ENCODE data around the gene CACNA2D3.
"Not testable (repeated sequence)": the region's sequence is repeated elsewhere in the genome, so short reads cannot be mapped to it uniquely, and the experiment has no call there.

- TF ChIP-seq, protein P1, sequence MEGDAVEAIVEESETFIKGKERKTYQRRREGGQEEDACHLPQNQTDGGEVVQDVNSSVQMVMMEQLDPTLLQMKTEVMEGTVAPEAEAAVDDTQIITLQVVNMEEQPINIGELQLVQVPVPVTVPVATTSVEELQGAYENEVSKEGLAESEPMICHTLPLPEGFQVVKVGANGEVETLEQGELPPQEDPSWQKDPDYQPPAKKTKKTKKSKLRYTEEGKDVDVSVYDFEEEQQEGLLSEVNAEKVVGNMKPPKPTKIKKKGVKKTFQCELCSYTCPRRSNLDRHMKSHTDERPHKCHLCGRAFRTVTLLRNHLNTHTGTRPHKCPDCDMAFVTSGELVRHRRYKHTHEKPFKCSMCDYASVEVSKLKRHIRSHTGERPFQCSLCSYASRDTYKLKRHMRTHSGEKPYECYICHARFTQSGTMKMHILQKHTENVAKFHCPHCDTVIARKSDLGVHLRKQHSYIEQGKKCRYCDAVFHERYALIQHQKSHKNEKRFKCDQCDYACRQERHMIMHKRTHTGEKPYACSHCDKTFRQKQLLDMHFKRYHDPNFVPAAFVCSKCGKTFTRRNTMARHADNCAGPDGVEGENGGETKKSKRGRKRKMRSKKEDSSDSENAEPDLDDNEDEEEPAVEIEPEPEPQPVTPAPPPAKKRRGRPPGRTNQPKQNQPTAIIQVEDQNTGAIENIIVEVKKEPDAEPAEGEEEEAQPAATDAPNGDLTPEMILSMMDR (IDR thresholded peaks at IDR 0.05; ENCODE audit: low read depth, low read length, missing input control) = not testable (repeated sequence)
- not testable (repeated sequence) for TF ChIP-seq REST (IDR thresholded peaks at IDR 0.05); HNF4A (conservative IDR thresholded peaks at IDR 0.05); EGR1 (IDR thresholded peaks at IDR 0.05; ENCODE audit: low read depth in 2 of 2); YY1 (IDR thresholded peaks at IDR 0.05); SP1 (IDR thresholded peaks at IDR 0.05); RXRA (IDR thresholded peaks at IDR 0.05); JUND (IDR thresholded peaks at IDR 0.05); MAX (IDR thresholded peaks at IDR 0.05); TAF1 (conservative IDR thresholded peaks at IDR 0.05); FOXA1 (IDR thresholded peaks at IDR 0.05)
- TF ChIP-seq, protein P2, sequence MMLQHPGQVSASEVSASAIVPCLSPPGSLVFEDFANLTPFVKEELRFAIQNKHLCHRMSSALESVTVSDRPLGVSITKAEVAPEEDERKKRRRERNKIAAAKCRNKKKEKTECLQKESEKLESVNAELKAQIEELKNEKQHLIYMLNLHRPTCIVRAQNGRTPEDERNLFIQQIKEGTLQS (IDR thresholded peaks at IDR 0.05) = not testable (repeated sequence)
- TF ChIP-seq, protein P3, sequence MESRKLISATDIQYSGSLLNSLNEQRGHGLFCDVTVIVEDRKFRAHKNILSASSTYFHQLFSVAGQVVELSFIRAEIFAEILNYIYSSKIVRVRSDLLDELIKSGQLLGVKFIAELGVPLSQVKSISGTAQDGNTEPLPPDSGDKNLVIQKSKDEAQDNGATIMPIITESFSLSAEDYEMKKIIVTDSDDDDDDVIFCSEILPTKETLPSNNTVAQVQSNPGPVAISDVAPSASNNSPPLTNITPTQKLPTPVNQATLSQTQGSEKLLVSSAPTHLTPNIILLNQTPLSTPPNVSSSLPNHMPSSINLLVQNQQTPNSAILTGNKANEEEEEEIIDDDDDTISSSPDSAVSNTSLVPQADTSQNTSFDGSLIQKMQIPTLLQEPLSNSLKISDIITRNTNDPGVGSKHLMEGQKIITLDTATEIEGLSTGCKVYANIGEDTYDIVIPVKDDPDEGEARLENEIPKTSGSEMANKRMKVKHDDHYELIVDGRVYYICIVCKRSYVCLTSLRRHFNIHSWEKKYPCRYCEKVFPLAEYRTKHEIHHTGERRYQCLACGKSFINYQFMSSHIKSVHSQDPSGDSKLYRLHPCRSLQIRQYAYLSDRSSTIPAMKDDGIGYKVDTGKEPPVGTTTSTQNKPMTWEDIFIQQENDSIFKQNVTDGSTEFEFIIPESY (IDR thresholded peaks at IDR 0.05) = not testable (repeated sequence)
These were observed 855.6 kb downstream of the CACNA2D3 start for GRCh38 chr3:54977946-54978345.
